Measurements from ENCODE around the gene SPTLC2. TPM values are rescaled to one million over a fixed set of nuclear protein-coding genes. Genes with fewer than 3 reads are reported as not detected.
A peak's percentile ranks its signal among the peaks of the same experiment; 100 is the strongest.

The SPTLC2 gene
- total RNA-seq, 4 donors from 2014 or later: 13.2 to 35.2 (median 20.5) TPM

DNA sequence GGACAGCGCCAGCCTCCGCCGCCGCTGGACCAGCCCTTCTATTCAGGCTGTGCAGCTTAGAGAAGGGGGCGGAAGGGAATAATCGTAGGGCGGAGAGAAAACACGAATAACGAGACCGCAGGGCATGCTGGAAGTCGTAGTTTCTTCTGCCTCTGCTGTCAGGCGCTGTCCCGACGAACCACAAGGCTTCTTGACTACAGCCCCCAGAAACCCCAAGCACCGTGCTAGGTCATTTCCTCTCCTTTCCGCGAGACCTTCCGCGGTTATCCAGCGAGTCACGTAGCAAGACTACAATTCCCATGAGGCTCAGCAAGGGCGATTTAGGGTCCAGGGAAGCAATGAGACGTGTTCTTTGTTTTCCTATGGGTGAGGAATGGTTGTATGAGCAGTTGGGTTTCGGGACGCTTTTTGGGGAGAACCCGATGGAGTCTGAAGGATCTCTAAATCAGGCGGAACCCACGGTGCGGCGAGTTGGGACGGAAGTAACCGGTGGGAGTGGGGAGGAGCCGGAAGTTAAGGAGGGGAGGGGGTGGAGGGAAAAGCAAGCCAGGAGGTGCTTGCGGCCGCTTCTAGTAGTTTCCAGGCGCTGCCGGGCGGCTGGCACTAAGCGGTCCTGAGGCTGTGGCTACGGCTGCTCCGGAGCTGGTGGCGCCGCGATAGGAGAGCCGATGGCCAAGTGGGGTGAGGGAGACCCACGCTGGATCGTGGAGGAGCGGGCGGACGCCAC is 158.8 kb downstream of the SPTLC2 start, which contains the start of the genes AHSA1 and VIPAS39:
TSS of gene AHSA1 (plus strand) at position 572 of the 727 bp plus-strand sequence. CDS start at position 669, 97 bp downstream.
TSS of gene VIPAS39 (minus strand) at position 80 of the 727 bp plus-strand sequence. CDS start 3,499 bp downstream, outside the sequence.
- Histone ChIP-seq H3K27ac (peak within 1 kb of the TSS; percentile 34 to 95 (median 92)), H3K9me3 (no peaks in the 10 kb centered on the region), H3K4me1 (peaks cover 0 to 57% (median 8%) of the 10 kb centered on the region in 3 donors), H3K36me3 (peaks cover 4 to 42% of the 10 kb centered on the region in 2 donors), H3K4me3 (peak within 1 kb of the TSS; percentile 53 to 74), H3K27me3 (no peaks in the 10 kb centered on the region)
- WGBS, 2 donors (ENCODE audit: low coverage in 1 of 2): 0% methylated on average over 19 to 24 of the region's 50 CpGs
- ATAC-seq: peak; percentile 99
- peak; percentile 73 for TF ChIP-seq POLR2AphosphoS5 (IDR thresholded peaks at IDR 0.05)
- peak; percentile 60 to 61 for TF ChIP-seq POLR2A (IDR thresholded peaks at IDR 0.05)
- TF ChIP-seq EP300 (IDR thresholded peaks at IDR 0.05): no peak
- peak in 1 of 4 experiments; percentile 5 for TF ChIP-seq CTCF (IDR thresholded peaks at IDR 0.05)

DNA sequence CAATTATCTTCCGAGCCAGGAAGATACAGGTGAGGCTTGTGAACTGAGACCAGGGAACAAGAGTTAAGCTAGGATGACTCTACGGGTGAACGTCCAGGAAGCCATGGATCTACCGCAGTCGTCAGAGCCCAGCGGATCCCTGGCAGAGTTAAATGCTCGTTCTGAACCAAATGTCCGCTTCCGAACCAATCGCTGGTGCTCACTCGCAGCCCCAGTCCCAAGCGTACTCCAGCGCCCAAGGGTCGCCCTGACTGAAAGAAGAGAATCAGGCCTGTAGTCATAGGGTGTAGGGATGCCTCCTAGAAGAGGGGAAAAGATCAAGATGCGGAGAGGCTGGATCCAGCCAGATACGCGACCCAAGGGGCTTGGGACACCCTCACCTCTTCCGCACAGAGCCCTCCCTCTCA is 159.3 kb downstream of the SPTLC2 start:
- ATAC-seq: no peak
- H3K27me3 ChIP-seq: no peaks in the 10 kb centered on the region

More for the DNA sequence above, 159.3 kb downstream of the SPTLC2 start:
- WGBS, 2 donors (ENCODE audit: low coverage in 1 of 2): 0 to 2% methylated on average over 8 to 11 of the region's 18 CpGs
- H3K9me3 ChIP-seq: no peaks in the 10 kb centered on the region
- peak in 1 of 2 donors; percentile 55 for TF ChIP-seq POLR2A (IDR thresholded peaks at IDR 0.05)
- no peak for TF ChIP-seq CTCF (IDR thresholded peaks at IDR 0.05)
- H3K36me3 ChIP-seq: peaks cover 0 to 42% of the 10 kb centered on the region in 2 donors
- peaks cover 0 to 57% (median 8%) of the 10 kb centered on the region in 3 donors for H3K4me1 ChIP-seq
- peak overlapping the region; percentile 53 to 74 for H3K4me3 ChIP-seq
- H3K27ac ChIP-seq: peak overlapping the region; percentile 34 to 95 (median 92)

Small RNA genes within 50 kb of the gene (small RNA-seq; reads per million reads assigned to genes)
- gene COX6CP11 (0 reads per million in 4 donors), gene RF00404 (0 reads per million in 4 donors), gene RN7SL587P (0 reads per million in 4 donors)

Other genes starting within 250 kb of the SPTLC2 start
- 10 to 100 TPM; 16.6 to 21.4 (median 20.7) TPM for gene TMED8, start 239.5 kb downstream of the SPTLC2 start, total RNA-seq
- 1 to 10 TPM in 2 of 4 donors, under 1 TPM in 1, not detected in 1; 0.20 to 1.5 (median 1.4) TPM for gene SAMD15, start 239.3 kb downstream of the SPTLC2 start, total RNA-seq
- not detected for gene NOXRED1, start 193.1 kb downstream of the SPTLC2 start, total RNA-seq
- 10 to 100 TPM; 18.6 to 31.8 (median 21.5) TPM for gene VIPAS39, start 159.0 kb downstream of the SPTLC2 start, total RNA-seq
- 100 to 1,000 TPM; 115 to 166 (median 129) TPM for gene AHSA1, start 158.5 kb downstream of the SPTLC2 start, total RNA-seq
- gene ISM2, start 117.8 kb downstream of the SPTLC2 start, total RNA-seq: under 1 TPM in 1 of 4 donors, not detected in 3; 0.31 TPM
- gene ALKBH1, start 91.4 kb upstream of the SPTLC2 start, total RNA-seq: 10 to 100 TPM in 3 of 4 donors, 1 to 10 TPM in 1; 9.7 to 12.7 (median 11.3) TPM
- 100 to 1,000 TPM in 3 of 4 donors, 10 to 100 TPM in 1; 88.9 to 383 (median 202) TPM for gene SLIRP, start 91.5 kb upstream of the SPTLC2 start, total RNA-seq
- gene SNW1, start 144.5 kb upstream of the SPTLC2 start, total RNA-seq: 10 to 100 TPM; 43.7 to 70.5 (median 49.4) TPM
- 10 to 100 TPM in 1 of 4 donors, 1 to 10 TPM in 3; 3.8 to 11.1 (median 6.8) TPM for gene ADCK1, start 183.5 kb upstream of the SPTLC2 start, total RNA-seq

Data from gastroesophageal sphincter (tissue), 4 donors.